Measurements from ENCODE around the gene CDC42BPB. TPM values are rescaled to one million over a fixed set of nuclear protein-coding genes. Genes with fewer than 3 reads are reported as not detected.

Gene CDC42BPB
- total RNA-seq, 3 donors from 2014 or later, result 64.0 to 110 (median 98.0) TPM

DNA sequence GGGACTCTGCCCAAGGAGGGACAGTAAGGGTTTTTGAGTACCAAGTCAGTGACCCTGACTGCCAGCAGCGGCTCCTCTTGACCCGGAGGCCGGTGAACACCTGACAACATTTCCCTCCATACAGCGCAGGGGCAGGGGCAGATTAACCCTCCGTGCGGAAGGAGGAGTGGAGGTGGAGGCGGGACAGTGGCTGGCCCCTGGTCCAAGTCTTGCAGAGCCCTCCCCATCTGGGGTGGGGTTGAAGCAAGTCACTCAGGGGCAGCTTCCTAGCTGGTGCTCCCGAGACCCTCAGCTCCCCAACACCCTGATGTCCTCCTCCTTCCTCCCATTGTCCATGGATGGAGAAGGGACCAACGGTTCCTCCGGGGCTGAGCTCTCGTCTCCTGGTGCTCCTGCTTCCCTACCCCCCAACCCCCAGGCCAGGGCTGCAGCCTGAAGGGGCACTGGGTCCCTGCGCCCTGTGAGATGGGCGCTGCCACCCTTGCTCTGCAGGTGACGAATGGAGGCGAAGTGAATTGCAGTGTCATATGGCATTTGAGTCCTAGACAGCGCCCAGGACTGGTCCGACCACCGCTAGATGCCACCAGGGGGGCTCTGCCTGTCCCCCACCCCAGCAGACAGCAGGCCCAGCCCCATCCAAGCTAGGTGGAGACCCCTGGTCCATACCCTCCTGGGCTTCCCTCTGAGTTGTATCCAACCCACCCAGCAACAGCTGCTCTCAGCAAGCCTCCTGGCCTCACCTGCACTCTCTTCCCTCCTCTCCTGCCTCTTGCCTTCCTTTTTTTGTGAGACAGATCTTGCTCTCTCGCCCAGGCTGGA is 141.8 kb downstream of the CDC42BPB start:
- no peaks in the 10 kb centered on the region for H3K4me1 ChIP-seq
- intact Hi-C loops (cut with DNase I; ENCODE audit: low total_unique reads), result no loop called here
- H3K27me3 ChIP-seq, result no peaks in the 10 kb centered on the region
- no peak overlapping the region for H3K27ac ChIP-seq
- TF ChIP-seq, protein P1, sequence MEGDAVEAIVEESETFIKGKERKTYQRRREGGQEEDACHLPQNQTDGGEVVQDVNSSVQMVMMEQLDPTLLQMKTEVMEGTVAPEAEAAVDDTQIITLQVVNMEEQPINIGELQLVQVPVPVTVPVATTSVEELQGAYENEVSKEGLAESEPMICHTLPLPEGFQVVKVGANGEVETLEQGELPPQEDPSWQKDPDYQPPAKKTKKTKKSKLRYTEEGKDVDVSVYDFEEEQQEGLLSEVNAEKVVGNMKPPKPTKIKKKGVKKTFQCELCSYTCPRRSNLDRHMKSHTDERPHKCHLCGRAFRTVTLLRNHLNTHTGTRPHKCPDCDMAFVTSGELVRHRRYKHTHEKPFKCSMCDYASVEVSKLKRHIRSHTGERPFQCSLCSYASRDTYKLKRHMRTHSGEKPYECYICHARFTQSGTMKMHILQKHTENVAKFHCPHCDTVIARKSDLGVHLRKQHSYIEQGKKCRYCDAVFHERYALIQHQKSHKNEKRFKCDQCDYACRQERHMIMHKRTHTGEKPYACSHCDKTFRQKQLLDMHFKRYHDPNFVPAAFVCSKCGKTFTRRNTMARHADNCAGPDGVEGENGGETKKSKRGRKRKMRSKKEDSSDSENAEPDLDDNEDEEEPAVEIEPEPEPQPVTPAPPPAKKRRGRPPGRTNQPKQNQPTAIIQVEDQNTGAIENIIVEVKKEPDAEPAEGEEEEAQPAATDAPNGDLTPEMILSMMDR (IDR thresholded peaks at IDR 0.05), result no peak
- no peak for TF ChIP-seq POLR2A (IDR thresholded peaks at IDR 0.05)
- no peak for TF ChIP-seq POLR2AphosphoS5 (IDR thresholded peaks at IDR 0.05)
- DNase-seq (ENCODE audit: low spot score in 2 of 2), result no peak
- H3K4me3 ChIP-seq, result no peak overlapping the region
- no peaks in the 10 kb centered on the region for H3K36me3 ChIP-seq
- no peaks in the 10 kb centered on the region for H3K9me3 ChIP-seq

DNA sequence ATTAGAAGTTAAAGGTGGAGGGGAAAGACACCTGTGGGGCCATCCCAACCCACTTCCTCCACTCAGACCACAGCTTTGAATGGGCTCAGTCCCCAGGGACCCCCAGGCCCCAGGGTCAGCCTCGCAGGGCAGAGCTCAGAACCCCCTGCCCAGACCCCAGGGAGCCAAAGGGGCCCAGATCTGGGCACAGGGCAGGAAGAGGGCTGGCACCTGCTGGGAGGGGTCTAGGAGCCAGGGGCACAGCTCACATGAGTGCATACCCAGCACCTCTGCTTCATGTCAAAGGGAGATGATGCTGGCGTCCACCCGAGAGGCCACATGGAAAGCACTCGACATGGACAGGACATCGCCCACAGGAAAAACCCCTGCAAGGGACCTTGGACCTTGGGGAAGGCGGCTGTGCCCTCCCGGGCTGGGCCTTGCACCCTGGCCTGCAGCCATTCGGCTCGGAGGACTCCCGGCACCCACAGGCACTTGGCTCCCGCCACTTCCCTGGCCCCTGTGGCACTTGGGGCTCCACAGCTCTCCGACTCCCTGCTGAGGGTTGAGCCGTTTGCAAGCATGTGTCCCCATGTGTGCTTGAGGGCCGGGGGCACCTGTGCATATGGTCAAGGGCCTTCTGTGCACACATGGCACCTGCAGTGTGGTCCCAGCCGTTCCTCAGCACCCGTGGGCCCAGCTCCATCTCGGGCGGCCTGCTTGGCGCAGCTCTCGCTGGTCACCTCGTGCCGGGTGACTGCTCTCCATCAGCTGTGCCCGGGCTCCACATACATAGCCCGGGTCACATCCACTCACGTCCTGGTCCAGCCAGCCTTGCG is 142.7 kb downstream of the CDC42BPB start:
- Histone ChIP-seq H3K9me3 (no peaks in the 10 kb centered on the region), H3K27me3 (no peaks in the 10 kb centered on the region), H3K4me1 (no peaks in the 10 kb centered on the region), H3K36me3 (no peaks in the 10 kb centered on the region), H3K4me3 (no peak overlapping the region), H3K27ac (no peak overlapping the region)
- no peak for DNase-seq (ENCODE audit: low spot score in 2 of 2)
- intact Hi-C loops (cut with DNase I; ENCODE audit: low total_unique reads), result no loop called here
- TF ChIP-seq, protein P1 (IDR thresholded peaks at IDR 0.05), result no peak
- TF ChIP-seq POLR2A (IDR thresholded peaks at IDR 0.05) (no peak), POLR2AphosphoS5 (IDR thresholded peaks at IDR 0.05) (no peak)

DNA sequence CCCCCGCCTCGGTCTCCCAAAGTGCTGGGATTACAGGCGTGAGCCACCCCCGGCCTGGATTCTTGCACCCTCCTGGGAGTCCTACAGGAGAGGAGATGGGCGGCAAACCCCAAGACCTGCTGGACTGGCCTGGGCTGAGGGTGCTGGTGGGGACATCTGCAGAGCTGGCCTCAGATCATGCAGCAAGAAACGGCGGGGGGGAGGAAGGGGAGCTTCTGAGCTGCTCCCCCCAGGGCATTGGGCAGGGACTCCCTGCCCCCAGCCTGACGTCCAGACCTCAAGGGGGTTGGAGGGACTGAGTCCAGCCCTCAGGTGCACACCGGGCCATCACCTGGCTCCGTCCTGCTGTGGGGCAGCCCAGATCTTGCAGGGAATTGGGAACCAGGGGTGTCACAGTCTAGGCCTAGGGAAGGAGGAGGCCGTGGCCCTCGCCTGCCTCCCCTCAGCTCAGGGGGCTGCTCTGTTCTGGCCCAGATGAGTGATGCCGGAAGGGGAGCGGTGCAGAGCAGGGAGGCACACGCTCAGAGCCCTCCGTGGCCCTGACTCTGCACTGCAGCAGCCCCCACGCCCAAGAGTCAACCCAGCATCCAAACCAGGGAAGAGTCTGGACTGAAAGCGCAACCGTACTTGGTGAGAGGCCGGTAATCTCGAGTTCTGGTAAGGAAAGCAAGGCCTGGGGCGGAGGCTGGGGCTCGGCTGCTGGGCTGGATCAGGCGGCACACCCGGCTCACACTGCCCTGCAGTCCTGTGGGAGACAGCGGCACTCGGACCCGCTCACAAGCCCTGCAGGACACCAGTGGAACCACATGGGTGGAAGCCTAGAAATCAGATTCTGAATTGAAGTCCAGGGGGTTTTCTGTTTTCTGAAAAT is 143.8 kb downstream of the CDC42BPB start:
- no peaks in the 10 kb centered on the region for H3K9me3 ChIP-seq
- no peak overlapping the region for H3K4me3 ChIP-seq
- no peak for DNase-seq (ENCODE audit: low spot score in 2 of 2)
- TF ChIP-seq POLR2A (IDR thresholded peaks at IDR 0.05) (no peak), POLR2AphosphoS5 (IDR thresholded peaks at IDR 0.05) (no peak)
- TF ChIP-seq, protein P1 (IDR thresholded peaks at IDR 0.05), result no peak
- H3K36me3 ChIP-seq, result no peaks in the 10 kb centered on the region
- no peaks in the 10 kb centered on the region for H3K27me3 ChIP-seq
- H3K4me1 ChIP-seq, result no peaks in the 10 kb centered on the region
- H3K27ac ChIP-seq, result no peak overlapping the region
- intact Hi-C loops (cut with DNase I; ENCODE audit: low total_unique reads), result no loop called here

- Histone ChIP-seq H3K9me3 (no peaks in the 10 kb centered on the region), H3K27me3 (no peaks in the 10 kb centered on the region), H3K27ac (no peak overlapping the region), H3K4me1 (no peaks in the 10 kb centered on the region), H3K36me3 (no peaks in the 10 kb centered on the region), H3K4me3 (no peak overlapping the region)
- DNase-seq (ENCODE audit: low spot score in 2 of 2), result no peak
- no peak for TF ChIP-seq POLR2AphosphoS5 (IDR thresholded peaks at IDR 0.05)
- TF ChIP-seq POLR2A (IDR thresholded peaks at IDR 0.05), result no peak
- TF ChIP-seq, protein P1 (IDR thresholded peaks at IDR 0.05), result no peak
- intact Hi-C loops (cut with DNase I; ENCODE audit: low total_unique reads), result no loop called here
Observed at GRCh38 chr14:102911991-102912761, 145.2 kb downstream of the CDC42BPB start.

Data from breast epithelium (tissue), 4 donors.